HG03039 (cell line): ENCODE results near the gene CENPI.
A peak's percentile ranks its signal among the peaks of the same experiment; 100 is the strongest.
"Not testable (repeated sequence)": the region's sequence is repeated elsewhere in the genome, so short reads cannot be mapped to it uniquely, and the experiment has no call there.

Experiments used
- ATAC-seq: cut with Tn5 transposase; IDR thresholded peaks from one replicate; pipeline ENCODE4 v1.9.1; 2021; ENCODE audit warnings: mild to moderate bottlenecking, moderate library complexity; ENCODE audit not compliant: unreplicated experiment

The CENPI gene, protein sequence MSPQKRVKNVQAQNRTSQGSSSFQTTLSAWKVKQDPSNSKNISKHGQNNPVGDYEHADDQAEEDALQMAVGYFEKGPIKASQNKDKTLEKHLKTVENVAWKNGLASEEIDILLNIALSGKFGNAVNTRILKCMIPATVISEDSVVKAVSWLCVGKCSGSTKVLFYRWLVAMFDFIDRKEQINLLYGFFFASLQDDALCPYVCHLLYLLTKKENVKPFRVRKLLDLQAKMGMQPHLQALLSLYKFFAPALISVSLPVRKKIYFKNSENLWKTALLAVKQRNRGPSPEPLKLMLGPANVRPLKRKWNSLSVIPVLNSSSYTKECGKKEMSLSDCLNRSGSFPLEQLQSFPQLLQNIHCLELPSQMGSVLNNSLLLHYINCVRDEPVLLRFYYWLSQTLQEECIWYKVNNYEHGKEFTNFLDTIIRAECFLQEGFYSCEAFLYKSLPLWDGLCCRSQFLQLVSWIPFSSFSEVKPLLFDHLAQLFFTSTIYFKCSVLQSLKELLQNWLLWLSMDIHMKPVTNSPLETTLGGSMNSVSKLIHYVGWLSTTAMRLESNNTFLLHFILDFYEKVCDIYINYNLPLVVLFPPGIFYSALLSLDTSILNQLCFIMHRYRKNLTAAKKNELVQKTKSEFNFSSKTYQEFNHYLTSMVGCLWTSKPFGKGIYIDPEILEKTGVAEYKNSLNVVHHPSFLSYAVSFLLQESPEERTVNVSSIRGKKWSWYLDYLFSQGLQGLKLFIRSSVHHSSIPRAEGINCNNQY

DNA sequence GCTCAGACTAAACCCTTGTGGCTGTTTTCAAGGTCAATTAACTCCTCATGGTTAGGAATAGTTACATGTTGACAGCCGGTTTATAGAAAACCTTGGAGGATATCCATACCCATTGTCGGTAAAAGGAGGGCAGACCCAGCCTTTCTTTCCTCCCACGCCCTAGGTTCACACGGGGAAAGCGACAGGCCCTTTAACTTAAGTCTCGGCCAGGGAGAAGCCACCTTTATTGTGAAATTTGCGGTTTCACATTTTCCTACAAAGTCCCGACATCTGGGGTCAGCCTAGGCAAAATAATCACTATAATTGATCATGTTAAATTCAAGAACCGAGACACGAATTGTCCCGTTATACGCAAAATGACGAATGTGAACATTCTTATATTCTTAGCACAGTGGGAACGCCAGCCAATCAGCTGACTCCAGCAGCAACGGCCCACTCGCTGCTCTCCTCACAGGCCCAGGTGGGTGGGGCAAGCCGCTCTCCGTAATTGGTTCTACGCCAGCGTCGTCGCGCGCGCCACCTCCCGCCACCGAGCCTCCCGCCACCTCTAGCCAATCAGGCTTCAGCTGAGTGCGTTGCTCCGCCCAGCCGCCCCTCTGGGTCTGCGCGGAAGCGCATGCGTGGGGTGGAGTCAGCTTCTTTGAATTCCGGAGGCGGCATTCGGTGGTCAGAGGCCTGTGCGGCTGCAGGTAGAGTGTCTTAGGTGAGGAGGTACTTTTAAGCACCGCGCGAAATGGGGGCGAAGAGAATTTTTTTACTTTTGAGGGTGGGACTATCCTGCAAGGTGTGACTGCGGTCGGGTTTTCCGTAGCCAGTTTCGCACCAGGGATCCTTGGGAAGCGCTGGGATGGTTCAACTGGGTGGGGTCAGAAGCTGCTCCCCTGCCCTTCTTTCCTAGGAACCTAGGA, at the start of gene CENPI:
CENPI (plus strand) TSS at position 659 of the 908 bp plus-strand sequence. CDS start 2,867 bp downstream, outside the sequence.
- peak; percentile 99 for ATAC-seq

DNA sequence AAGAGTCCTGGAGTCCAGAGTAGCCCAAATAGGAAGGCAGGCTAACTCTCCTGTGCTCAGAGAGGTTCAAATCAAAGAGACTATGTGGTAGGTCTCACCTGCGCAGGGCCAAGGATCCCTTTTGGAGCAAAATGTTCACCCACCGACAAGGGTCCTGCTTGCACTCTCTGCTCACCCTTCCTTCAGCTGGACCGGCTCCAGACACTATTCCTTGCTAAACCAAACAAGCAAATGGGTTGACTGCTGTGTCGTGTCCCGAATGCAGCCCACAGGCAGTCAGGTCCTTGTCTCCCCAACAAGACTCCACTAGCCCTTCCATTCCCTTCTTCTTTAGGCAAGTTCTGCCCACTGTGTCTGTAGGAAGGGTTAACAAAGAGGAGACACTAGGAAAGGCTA, 46.9 kb upstream of the CENPI start:
- ATAC-seq = no peak

DNA sequence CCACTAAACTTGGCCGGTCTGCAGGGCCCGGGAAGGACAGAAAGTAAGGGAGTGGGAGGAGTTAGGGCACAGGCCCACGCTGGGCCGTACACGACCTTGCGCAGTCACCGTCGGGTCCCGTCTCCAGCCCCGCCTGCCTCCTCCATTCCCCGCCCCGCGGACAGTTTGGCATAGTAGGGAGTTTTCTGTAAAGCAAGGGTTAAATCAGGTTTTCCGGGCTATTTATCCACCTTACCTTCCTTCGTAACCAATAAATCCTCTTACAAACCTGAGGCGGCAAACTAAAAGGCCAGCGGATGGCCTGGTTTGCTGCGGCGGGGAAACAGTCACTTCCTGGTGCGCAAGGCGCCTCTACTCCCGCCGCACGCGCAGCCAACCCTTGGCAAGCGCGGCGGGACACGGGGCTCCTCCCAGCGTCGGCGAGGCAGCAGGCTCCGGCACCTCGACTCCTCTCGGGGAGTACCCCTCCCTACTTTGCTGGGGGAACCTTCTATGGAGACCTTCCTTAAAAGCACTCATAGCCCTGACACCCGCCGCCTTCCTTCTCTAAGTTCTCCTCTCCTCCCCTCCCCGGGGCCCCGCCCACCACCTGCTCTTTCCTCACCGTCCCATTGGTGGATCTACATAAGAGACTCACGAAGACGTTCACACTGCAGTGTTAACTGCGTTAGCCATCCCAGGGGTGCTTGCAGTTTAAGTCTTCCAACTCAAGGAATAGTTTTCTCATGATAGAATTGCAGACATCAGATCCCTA, 46.3 kb upstream of the CENPI start, which contains the start of gene TRMT2B:
TRMT2B (minus strand) TSS at position 563 of the 754 bp plus-strand sequence. CDS start 9,822 bp downstream, outside the sequence.
- ATAC-seq = peak; percentile 90

GRCh38 chrX:101056551-101056950, 41.5 kb upstream of the CENPI start:
- ATAC-seq = not testable (repeated sequence)

GRCh38 chrX:101057093-101057714, 40.8 kb upstream of the CENPI start:
- ATAC-seq = peak; percentile 71

DNA sequence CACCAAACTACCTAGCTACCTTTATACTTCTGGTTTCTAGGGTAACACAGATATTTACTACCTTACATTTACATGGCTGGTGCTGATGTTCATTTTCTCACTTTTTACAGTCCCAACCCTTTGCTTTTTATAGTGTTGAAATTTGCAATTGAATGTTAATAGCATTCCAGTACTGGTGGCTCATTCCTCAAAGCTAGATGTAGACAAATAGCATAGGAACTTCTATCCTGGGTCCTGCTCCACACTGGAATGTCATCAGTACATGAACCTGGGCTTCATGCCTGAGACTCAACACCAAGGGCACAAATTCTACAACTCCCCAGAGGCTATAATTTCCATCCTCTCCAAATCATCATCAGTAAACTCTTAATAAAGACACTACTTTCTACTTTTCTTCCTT, 35.8 kb upstream of the CENPI start:
- ATAC-seq = no peak

- ATAC-seq = no peak
These were observed 26.4 kb upstream of the CENPI start for GRCh38 chrX:101071582-101071981.

GRCh38 chrX:101078716-101079598, 19.0 kb upstream of the CENPI start, which contains the start of gene TMEM35A:
Gene TMEM35A, plus strand, starts transcription at chrX:101078879. Its CDS starts 124 bp downstream, at chrX:101079003.
- ATAC-seq = no peak

DNA sequence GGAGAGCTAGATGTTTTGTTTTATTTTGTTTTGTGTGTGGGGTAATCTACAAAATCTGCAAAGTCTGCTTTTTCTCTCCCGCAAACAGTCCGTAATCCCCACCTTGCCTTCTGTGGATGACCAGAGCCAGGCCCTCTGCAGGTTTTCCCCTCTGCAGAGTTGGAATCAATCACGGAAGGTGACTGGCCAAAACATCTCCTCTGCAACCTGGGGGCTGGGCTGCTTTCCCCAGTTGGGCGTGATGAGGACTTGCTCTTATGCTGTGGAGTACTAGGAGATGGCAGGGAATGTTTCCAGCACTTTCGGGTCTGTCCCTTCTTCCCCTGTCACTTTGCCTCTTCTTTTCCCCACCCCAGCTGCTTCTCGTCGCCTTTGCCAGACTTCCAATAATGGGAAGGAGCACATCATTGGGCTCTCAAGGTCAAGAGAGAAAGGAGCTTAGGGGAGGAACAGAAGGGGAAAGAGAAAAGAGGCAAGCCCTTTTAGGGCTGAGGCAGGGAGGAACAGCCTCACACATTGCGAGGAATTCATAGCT, 18.2 kb upstream of the CENPI start:
- no peak for ATAC-seq

DNA sequence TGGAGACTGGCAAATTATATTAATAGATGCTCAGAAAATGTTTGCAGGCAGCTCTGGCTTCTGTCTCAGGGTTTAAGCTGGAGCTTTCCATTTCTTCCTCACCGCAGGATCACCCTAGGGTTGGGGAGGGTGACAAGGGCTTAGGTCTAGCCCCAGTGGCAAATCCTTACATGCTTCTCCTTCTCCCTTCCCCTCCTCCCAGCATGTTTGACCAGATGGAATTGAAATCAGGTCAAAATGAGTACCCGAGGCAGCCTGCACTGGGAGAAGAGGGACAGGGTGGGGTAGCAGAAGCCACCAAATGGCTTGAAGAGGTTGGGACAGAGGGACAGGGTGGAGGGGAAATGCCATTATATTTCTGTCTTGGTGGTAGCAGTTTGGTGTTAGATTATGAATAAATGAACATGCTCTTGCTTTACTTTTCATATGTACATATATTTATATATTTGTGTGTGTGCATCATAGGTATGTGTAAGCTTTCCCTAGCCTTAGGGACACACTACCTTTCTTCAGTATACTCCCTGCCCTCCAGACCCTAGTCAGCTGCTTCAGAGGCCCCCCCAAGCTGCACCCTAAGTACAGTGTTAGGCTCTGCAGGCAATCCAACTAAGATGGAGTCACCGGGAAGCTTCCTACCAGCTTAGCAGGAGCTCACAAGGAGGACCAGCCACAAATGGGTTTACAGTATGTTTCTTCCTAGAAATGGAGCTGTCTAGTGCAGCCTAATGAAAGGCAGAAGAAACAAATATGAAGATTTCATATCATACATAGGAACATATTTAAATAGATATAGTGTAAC, 17.5 kb upstream of the CENPI start:
- no peak for ATAC-seq

DNA sequence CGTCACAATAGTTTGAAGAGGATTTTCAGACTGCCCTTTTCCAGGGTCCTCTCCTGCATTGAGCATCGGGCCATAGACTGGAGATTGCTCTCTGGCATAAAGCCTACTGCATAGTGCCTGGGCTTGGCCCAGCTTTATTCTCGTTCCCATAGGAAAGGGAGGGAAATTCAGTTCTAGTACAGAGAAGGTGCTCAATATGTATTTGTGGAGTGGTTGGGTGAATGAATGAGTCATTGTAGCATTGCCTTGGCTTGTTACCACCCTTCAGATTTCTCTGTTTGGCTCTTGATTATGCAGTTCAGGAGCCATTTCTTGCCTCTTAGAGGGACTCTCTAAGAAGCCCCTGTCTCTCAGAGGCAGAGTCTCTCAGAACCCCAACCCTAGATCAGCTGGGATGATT, 16.8 kb upstream of the CENPI start:
- no peak for ATAC-seq

GRCh38 chrX:101091817-101092216, 6.2 kb upstream of the CENPI start:
- ATAC-seq = no peak

- ATAC-seq = no peak
These were observed 10.3 kb downstream of the CENPI start for GRCh38 chrX:101108284-101108683.

DNA sequence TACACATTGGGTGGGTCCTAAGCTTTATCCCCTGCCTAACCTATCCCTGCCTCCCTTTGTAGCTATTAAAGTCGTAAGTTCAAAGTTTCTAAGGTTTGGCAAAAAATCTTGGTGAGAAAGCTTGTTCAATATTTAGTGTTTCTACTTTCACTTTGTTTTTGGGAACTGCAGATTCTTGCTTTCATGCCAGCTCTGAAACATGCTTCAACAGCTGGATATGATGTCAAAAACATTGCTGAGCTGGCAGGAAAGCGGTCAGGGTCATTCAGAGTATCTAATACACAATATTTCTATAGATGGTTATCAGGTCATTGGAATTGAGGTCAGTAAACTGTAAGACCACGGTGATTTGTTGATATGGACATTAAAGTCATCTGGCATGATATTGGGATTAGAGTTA, 19.7 kb downstream of the CENPI start:
- ATAC-seq = no peak

- ATAC-seq = no peak
These were observed 38.2 kb downstream of the CENPI start for GRCh38 chrX:101136235-101136634.
